H1 (cell line): ENCODE measurements around the gene TMEM154. TPM values are rescaled to one million over a fixed set of nuclear protein-coding genes. Genes with fewer than 3 reads are reported as not detected.

Source experiments
- CTCF ChIA-PET: fragments of 300-600 bp; sonication (Branson Sonifier 250); formaldehyde crosslinking; loops from one replicate; lab custom pipeline; 2021; ENCODE audit not compliant: partially characterized antibody; lab: Charles Lee
- POLR2A ChIA-PET: fragments of 300-600 bp; sonication (Branson Sonifier 250); formaldehyde crosslinking; loops from one replicate; lab custom pipeline; 2021; ENCODE audit warnings: inconsistent platforms; ENCODE audit not compliant: partially characterized antibody; lab: Charles Lee
- DNase-seq, 2 experiments: peaks; one replicate each; pipeline versions ENCODE4 v3.0.0 to v3.0.0-alpha.2; 2010 to 2022; ENCODE audit warnings: low spot score in 2 of 2, low read depth in 1 of 2, mixed read lengths in 1 of 2
- FAIRE-seq: peaks from 2 replicates; lab custom pipeline; 2011; peaks lifted over from hg19 to GRCh38; lab: Jason Lieb, UNC
- H2AFZ ChIP-seq: 2 replicates; pipeline ENCODE4 v1.8.1; 2012; ENCODE audit warnings: low read length, inconsistent platforms
- H2AK5ac ChIP-seq: 2 replicates; pipeline ENCODE4 v1.6.1; 2013; ENCODE audit warnings: low read depth, low read length
- H2BK120ac ChIP-seq: replicated peaks from 2 replicates; pipeline ENCODE3; 2013; ENCODE audit warnings: low read depth, low read length, inconsistent platforms
- H2BK12ac ChIP-seq: 2 replicates; pipeline ENCODE4 v1.6.1; 2013; ENCODE audit warnings: low read depth, low read length
- H2BK15ac ChIP-seq: 2 replicates; pipeline ENCODE4 v1.6.1; 2013; ENCODE audit warnings: low read length
- H2BK20ac ChIP-seq: 2 replicates; pipeline ENCODE4 v1.6.1; 2013; ENCODE audit warnings: low read length
- H2BK5ac ChIP-seq: 2 replicates; pipeline ENCODE4 v1.6.1; 2013; ENCODE audit warnings: low read depth, low read length
- H3K14ac ChIP-seq: 2 replicates; pipeline ENCODE4 v1.6.1; 2013; ENCODE audit warnings: inconsistent platforms; ENCODE audit not compliant: insufficient read length
- H3K18ac ChIP-seq: 2 replicates; pipeline ENCODE4 v1.6.1; 2013; ENCODE audit warnings: low read length; ENCODE audit errors: extremely low read depth
- H3K23ac ChIP-seq: 2 replicates; pipeline ENCODE4 v1.6.1; 2013; ENCODE audit warnings: inconsistent platforms; ENCODE audit not compliant: insufficient read length
- H3K23me2 ChIP-seq: 2 replicates; pipeline ENCODE4 v1.6.1; 2013; ENCODE audit warnings: low read depth, low read length
- H3K27ac ChIP-seq: 2 replicates; pipeline ENCODE4 v1.6.1; 2011; ENCODE audit warnings: low read depth, low read length, inconsistent platforms
- H3K27me3 ChIP-seq, 4 experiments: replicated peaks in 1 of 4; 1 replicate in 1 of 4; 2 replicates in 3 of 4; pipeline versions ENCODE4 v1.6.1 to v1.8.1; 2011 to 2013; ENCODE audit warnings: low read length in 3 of 4, mild to moderate bottlenecking in 3 of 4, inconsistent platforms in 2 of 4, mixed read lengths in 2 of 4, moderate library complexity in 1 of 4; ENCODE audit not compliant: control insufficient read depth in 3 of 4, insufficient read depth in 3 of 4; ENCODE audit errors: extremely low read depth in 1 of 4
- H3K36me3 ChIP-seq, 4 experiments: 2 replicates each; pipeline versions ENCODE4 v1.6.1 to v1.8.1; 2011 to 2013; ENCODE audit warnings: mild to moderate bottlenecking in 4 of 4, low read length in 3 of 4, moderate library complexity in 2 of 4, control low read depth in 1 of 4, inconsistent platforms in 1 of 4; ENCODE audit not compliant: insufficient read depth in 4 of 4, control insufficient read depth in 2 of 4
- H3K4ac ChIP-seq: replicated peaks from 2 replicates; pipeline ENCODE3; 2013; ENCODE audit warnings: low read length, low read depth, mixed read lengths, inconsistent platforms; ENCODE audit not compliant: insufficient read length
- H3K4me1 ChIP-seq, 4 experiments: replicated peaks in 1 of 4; 1 replicate in 1 of 4; 2 replicates in 3 of 4; pipeline versions ENCODE4 v1.6.1 to v1.8.1; 2011 to 2013; ENCODE audit warnings: low read length in 3 of 4, inconsistent platforms in 2 of 4, mixed read lengths in 1 of 4; ENCODE audit not compliant: insufficient read depth in 4 of 4, control insufficient read depth in 3 of 4
- H3K4me2 ChIP-seq, 2 experiments: 2 replicates each; pipeline versions ENCODE4 v1.6.1 to v1.8.1; 2011 to 2013; ENCODE audit warnings: low read depth in 2 of 2, low read length in 2 of 2, control low read depth in 1 of 2, inconsistent platforms in 1 of 2, mild to moderate bottlenecking in 1 of 2; ENCODE audit not compliant: insufficient read depth in 1 of 2
- H3K4me3 ChIP-seq, 4 experiments: fragments of 200-600, 300-600 bp in 1 of 4; sonication (generic), shearing (Covaris generic), sonication (Bioruptor Twin) in 1 of 4; 2 replicates each; pipeline versions ENCODE4 v1.5.1 to v1.8.1; 2011 to 2016; ENCODE audit warnings: low read length in 4 of 4, low read depth in 3 of 4, control low read depth in 2 of 4, inconsistent platforms in 2 of 4, mild to moderate bottlenecking in 2 of 4, mixed read lengths in 1 of 4, moderate library complexity in 1 of 4; ENCODE audit not compliant: insufficient read depth in 2 of 4; ENCODE audit errors: extremely low read depth in 1 of 4
- H3K56ac ChIP-seq: replicated peaks from 2 replicates; pipeline ENCODE3; 2013; ENCODE audit warnings: low read depth, mild to moderate bottlenecking, mixed read lengths, low read length, inconsistent platforms; ENCODE audit not compliant: insufficient read length
- H3K79me1 ChIP-seq: 2 replicates; pipeline ENCODE4 v1.6.1; 2013; ENCODE audit warnings: low read depth, low read length, control low read depth
- H3K79me2 ChIP-seq, 2 experiments: 2 replicates each; pipeline versions ENCODE4 v1.6.1 to v1.8.1; 2012 to 2013; ENCODE audit warnings: low read length in 2 of 2, mild to moderate bottlenecking in 2 of 2, inconsistent platforms in 1 of 2; ENCODE audit not compliant: insufficient read depth in 2 of 2, control insufficient read depth in 1 of 2
- H3K9ac ChIP-seq, 4 experiments: replicated peaks in 1 of 4; 1 replicate in 1 of 4; 2 replicates in 3 of 4; pipeline versions ENCODE4 v1.6.1 to v1.8.1; 2011 to 2013; ENCODE audit warnings: low read depth in 3 of 4, low read length in 3 of 4, control low read depth in 2 of 4, mild to moderate bottlenecking in 2 of 4, moderate library complexity in 2 of 4, inconsistent platforms in 1 of 4; ENCODE audit errors: extremely low read depth in 1 of 4
- H3K9me3 ChIP-seq, 2 experiments: 2 replicates each; pipeline versions ENCODE4 v1.6.1 to v1.8.1; 2012 to 2013; ENCODE audit warnings: mild to moderate bottlenecking in 2 of 2, moderate library complexity in 2 of 2, control low read depth in 1 of 2, inconsistent platforms in 1 of 2, low read depth in 1 of 2, low read length in 1 of 2, mixed read lengths in 1 of 2; ENCODE audit not compliant: insufficient read depth in 2 of 2
- H4K20me1 ChIP-seq, 2 experiments: replicated peaks in 1 of 2; 2 replicates each; pipeline versions ENCODE3 to v1.8.1; 2011 to 2013; ENCODE audit warnings: inconsistent platforms in 2 of 2, low read length in 2 of 2, mild to moderate bottlenecking in 1 of 2; ENCODE audit not compliant: insufficient read depth in 2 of 2, control insufficient read depth in 1 of 2
- H4K5ac ChIP-seq: 2 replicates; pipeline ENCODE4 v1.6.1; 2013; ENCODE audit warnings: low read length, low read depth, mixed read lengths, inconsistent platforms; ENCODE audit not compliant: insufficient read length
- H4K8ac ChIP-seq: 2 replicates; pipeline ENCODE4 v1.8.0; 2013; ENCODE audit warnings: mild to moderate bottlenecking, moderate library complexity, low read length, inconsistent platforms; ENCODE audit not compliant: insufficient read depth; ENCODE audit errors: extremely low read depth
- H4K91ac ChIP-seq: replicated peaks from 2 replicates; pipeline ENCODE3; 2013; ENCODE audit warnings: low read length, mixed read lengths, inconsistent platforms; ENCODE audit not compliant: insufficient read length
- BRCA1 ChIP-seq: IDR thresholded peaks from 2 replicates; pipeline ENCODE4 v1.6.1; 2012; ENCODE audit warnings: low read depth, low read length, improper control_type of control experiment
- EP300 ChIP-seq, 2 experiments: IDR thresholded peaks; 1 replicate in 1 of 2; 2 replicates in 1 of 2; pipeline ENCODE4 v1.6.1; 2011 to 2012; ENCODE audit warnings: low read depth in 2 of 2, low read length in 2 of 2, mild to moderate bottlenecking in 2 of 2, borderline replicate concordance in 1 of 2, inconsistent platforms in 1 of 2, moderate library complexity in 1 of 2
- GABPA ChIP-seq: IDR thresholded peaks from 2 replicates; pipeline ENCODE4 v1.6.1; 2011; ENCODE audit warnings: mild to moderate bottlenecking, low read length, moderate library complexity, borderline replicate concordance; ENCODE audit not compliant: insufficient read depth
- RBBP5 ChIP-seq: IDR thresholded peaks from 2 replicates; pipeline ENCODE4 v1.7.1; 2012; ENCODE audit warnings: low read depth, mild to moderate bottlenecking, inconsistent platforms, low read length, moderate library complexity, borderline replicate concordance
- SIN3A ChIP-seq, 2 experiments: IDR thresholded peaks in 1 of 2; conservative IDR thresholded peaks in 1 of 2; 2 replicates each; pipeline ENCODE4 v1.6.1; 2011 to 2012; ENCODE audit warnings: low read length in 2 of 2, improper control_type of control experiment in 1 of 2, low read depth in 1 of 2, mild to moderate bottlenecking in 1 of 2
- SIRT6 ChIP-seq: IDR thresholded peaks from one replicate; pipeline ENCODE4 v1.7.1; 2012; ENCODE audit warnings: low read length, inconsistent platforms
- SIX5 ChIP-seq: IDR thresholded peaks from 2 replicates; pipeline ENCODE4 v1.6.1; 2011; ENCODE audit warnings: mild to moderate bottlenecking, low read depth, low read length
- SP2 ChIP-seq: IDR thresholded peaks from 2 replicates; pipeline ENCODE4 v1.6.1; 2012; ENCODE audit warnings: mild to moderate bottlenecking, low read length, inconsistent platforms
- SRF ChIP-seq: IDR thresholded peaks from 2 replicates; pipeline ENCODE4 v1.6.1; 2011; ENCODE audit warnings: mild to moderate bottlenecking, low read depth, low read length, moderate library complexity
- WGBS, 2 experiments: shearing (Covaris generic) in 1 of 2; methylation state at CpG; one replicate each; pipeline versions ENCODE4 v1.1.6 to v1.1.7; 2013 to 2015; ENCODE audit warnings: low lambda C conversion rate in 2 of 2, mixed read lengths in 2 of 2, inconsistent platforms in 1 of 2, low coverage in 1 of 2, missing lambda C conversion rate in 1 of 2; ENCODE audit not compliant: insufficient replicate concordance in 2 of 2, insufficient coverage in 1 of 2, insufficient read length in 1 of 2; ENCODE audit errors: extremely low coverage in 1 of 2, missing lambda C conversion rate in 1 of 2; 5-methylcytosine and 5-hydroxymethylcytosine counted together
- polyA plus RNA-seq, 7 experiments: library from polyadenylated mRNA; depleted of rRNA in 3 of 7; stranded (reverse) in 5 of 7; unstranded in 2 of 7; fragments of >200 nt in 5 of 7; fragments of 200-250 nt in 2 of 7; gene quantifications; 1 replicate in 5 of 7; 2 replicates in 1 of 7; 4 replicates in 1 of 7; pipeline versions ENCODE4 v1.2.1 to v1.2.3, GENCODE V29; 2011 to 2013; ENCODE audit warnings: missing spikeins in 2 of 7, mixed read lengths in 2 of 7
- total RNA-seq: library from RNA; stranded (reverse); fragmentation: NEBNext Ultra II Directional; extraction: Animal tissue kit (Norgen Biotek cat#: 25700); gene quantifications from 2 replicates; pipeline ENCODE4 v1.2.1, GENCODE V29; 2021

The TMEM154 gene
- total and polyA plus RNA-seq, 2 of the 8 experiments (the other 6 are each of a cell fraction or from before 2014, with no cell fraction given) = 0.33 to 1.2 TPM

DNA sequence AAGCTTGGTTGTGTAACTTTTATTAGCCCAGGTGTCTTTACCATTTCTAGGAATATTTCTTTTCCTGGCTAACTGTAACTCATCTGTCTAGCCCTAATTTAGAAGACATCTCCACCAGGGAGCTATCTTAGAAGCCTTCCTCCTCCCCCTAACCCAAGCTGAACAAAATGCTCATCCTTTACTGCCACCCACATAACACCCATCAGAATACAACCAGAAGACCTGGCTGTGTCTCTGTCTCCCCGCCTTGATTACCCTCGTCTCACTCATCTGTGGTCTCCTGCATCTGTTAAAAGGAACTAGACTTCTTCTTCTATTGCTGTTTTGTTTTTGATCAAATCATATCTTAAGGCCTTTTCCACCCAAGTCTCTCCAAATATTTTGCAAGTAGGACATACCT, 4.8 kb upstream of the TMEM154 start:
- Histone ChIP-seq H3K18ac (no peak overlapping the region), H2BK120ac (no peak overlapping the region), H3K4ac (no peak overlapping the region), H3K79me2 (no peaks in the 10 kb centered on the region), H2BK20ac (no peak overlapping the region), H3K14ac (no peak overlapping the region), H4K20me1 (no peaks in the 10 kb centered on the region), H3K27ac (no peak overlapping the region), H3K4me1 (peaks cover 0 to 2% (median 1%) of the 10 kb centered on the region in 4 experiments; a peak in 1 of 7 replicates), H4K91ac (no peak overlapping the region), H2AFZ (no peak overlapping the region), H4K5ac (no peak overlapping the region), H3K4me3 (no peak overlapping the region), H3K23ac (no peak overlapping the region), H2BK5ac (no peak overlapping the region), H3K56ac (no peak overlapping the region), H2BK15ac (no peak overlapping the region), H3K36me3 (no peaks in the 10 kb centered on the region), H2AK5ac (no peak overlapping the region), H2BK12ac (no peak overlapping the region), H4K8ac (no peak overlapping the region), H3K23me2 (peaks cover 3% of the 10 kb centered on the region; the same call in 1 of the 2 replicates), H3K27me3 (peaks cover 0 to 3% (median 0%) of the 10 kb centered on the region in 4 experiments; a peak in 1 of 7 replicates), H3K9ac (no peak overlapping the region), H3K4me2 (no peak overlapping the region), H3K9me3 (no peaks in the 10 kb centered on the region), H3K79me1 (no peaks in the 10 kb centered on the region)
- DNase-seq (no peak), FAIRE-seq (no peak)
- 88% methylated on average over 2 of the region's 2 CpGs; no CpG with 5 or more reads in 1 of the 2 experiments for WGBS, 2 experiments
- TF ChIP-seq RBBP5 = no peak
- TF ChIP-seq BRCA1 = no peak
- TF ChIP-seq GABPA = no peak
- no peak for TF ChIP-seq SP2
- TF ChIP-seq EP300 (IDR thresholded peaks at IDR 0.05; ENCODE audit: borderline replicate concordance in 1 of 2, low read depth in 2 of 2, low read length in 2 of 2) = no peak
- no peak for TF ChIP-seq SIN3A (conservative IDR thresholded peaks at IDR 0.05 in 1 of 2, IDR thresholded peaks at IDR 0.05 in 1 of 2; ENCODE audit: low read depth in 1 of 2, low read length in 2 of 2)
- TF ChIP-seq SRF = no peak
- no peak for TF ChIP-seq SIX5
- TF ChIP-seq SIRT6 = no peak
- ChIA-PET POLR2A (interaction anchor here (0.8 to 1.2 kb wide), 2 partner anchors 16 to 24 kb away, joined by 3 read pairs; no protein-coding TSS in a partner anchor), CTCF (interaction anchor here (1.2 to 1.5 kb wide), 2 partner anchors 19 to 34 kb away, joined by 3 to 4 read pairs; no protein-coding TSS in a partner anchor)
